Measurements from ENCODE around the gene CHID1.

GRCh38 chr11:836274-836673, 74.3 kb downstream of the CHID1 start:
- TF ChIP-seq CTCF (IDR thresholded peaks at IDR 0.05) (peak in 1 of 7 experiments; percentile 5), POLR2A (IDR thresholded peaks at IDR 0.05) (no peak)

Data from body of pancreas (tissue), 4 donors.